Measurements from ENCODE around the gene ZNG1B. TPM values are rescaled to one million over a fixed set of nuclear protein-coding genes. Genes with fewer than 3 reads are reported as not detected.
"Not testable (repeated sequence)": the region's sequence is repeated elsewhere in the genome, so short reads cannot be mapped to it uniquely, and the experiment has no call there.

The ZNG1B gene
- total RNA-seq, 1 donor from 2014 or later = 25.6 TPM

GRCh38 chr2:113503094-113504042 is 65.9 kb downstream of the ZNG1B start:
- DNase-seq (ENCODE audit: extremely low read depth, low read depth, low spot score) = not testable (repeated sequence)

- not testable (repeated sequence) for DNase-seq (ENCODE audit: extremely low read depth, low read depth, low spot score)
Observed at GRCh38 chr2:113504081-113504480, 66.6 kb downstream of the ZNG1B start.

GRCh38 chr2:113507394-113508140 is 70.1 kb downstream of the ZNG1B start:
- DNase-seq (ENCODE audit: extremely low read depth, low read depth, low spot score) = not testable (repeated sequence)

- DNase-seq (ENCODE audit: extremely low read depth, low read depth, low spot score) = not testable (repeated sequence)
Observed at GRCh38 chr2:113508187-113508586, 70.7 kb downstream of the ZNG1B start.

GRCh38 chr2:113510913-113511312 is 73.4 kb downstream of the ZNG1B start:
- not testable (repeated sequence) for DNase-seq (ENCODE audit: extremely low read depth, low read depth, low spot score)

- not testable (repeated sequence) for DNase-seq (ENCODE audit: extremely low read depth, low read depth, low spot score)
Observed at GRCh38 chr2:113511859-113512258, 74.4 kb downstream of the ZNG1B start.

- not testable (repeated sequence) for DNase-seq (ENCODE audit: extremely low read depth, low read depth, low spot score)
Observed at GRCh38 chr2:113515457-113515856, 78.0 kb downstream of the ZNG1B start.

- DNase-seq (ENCODE audit: extremely low read depth, low read depth, low spot score) = not testable (repeated sequence)
Observed at GRCh38 chr2:113515995-113516394, 78.5 kb downstream of the ZNG1B start.

- not testable (repeated sequence) for DNase-seq (ENCODE audit: extremely low read depth, low read depth, low spot score)
Observed at GRCh38 chr2:113517025-113517424, 79.5 kb downstream of the ZNG1B start.

- not testable (repeated sequence) for DNase-seq (ENCODE audit: extremely low read depth, low read depth, low spot score)
Observed at GRCh38 chr2:113520837-113521236, 83.3 kb downstream of the ZNG1B start.

GRCh38 chr2:113521492-113521891 is 84.0 kb downstream of the ZNG1B start:
- not testable (repeated sequence) for DNase-seq (ENCODE audit: extremely low read depth, low read depth, low spot score)

- DNase-seq (ENCODE audit: extremely low read depth, low read depth, low spot score) = not testable (repeated sequence)
Observed at GRCh38 chr2:113524986-113525385, 87.5 kb downstream of the ZNG1B start.

- not testable (repeated sequence) for DNase-seq (ENCODE audit: extremely low read depth, low read depth, low spot score)
Observed at GRCh38 chr2:113527350-113528045, 90.0 kb downstream of the ZNG1B start.

- not testable (repeated sequence) for DNase-seq (ENCODE audit: extremely low read depth, low read depth, low spot score)
Observed at GRCh38 chr2:113528126-113528525, 90.6 kb downstream of the ZNG1B start.

- DNase-seq (ENCODE audit: extremely low read depth, low read depth, low spot score) = not testable (repeated sequence)
Observed at GRCh38 chr2:113528904-113529303, 91.4 kb downstream of the ZNG1B start.

- not testable (repeated sequence) for DNase-seq (ENCODE audit: extremely low read depth, low read depth, low spot score)
Observed at GRCh38 chr2:113532991-113533390, 95.5 kb downstream of the ZNG1B start.

GRCh38 chr2:113536573-113536972 is 99.1 kb downstream of the ZNG1B start:
- not testable (repeated sequence) for DNase-seq (ENCODE audit: extremely low read depth, low read depth, low spot score)

GRCh38 chr2:113540834-113541203 is 103.3 kb downstream of the ZNG1B start:
- not testable (repeated sequence) for DNase-seq (ENCODE audit: extremely low read depth, low read depth, low spot score)

- not testable (repeated sequence) for DNase-seq (ENCODE audit: extremely low read depth, low read depth, low spot score)
Observed at GRCh38 chr2:113541204-113541975, 103.9 kb downstream of the ZNG1B start.

- DNase-seq (ENCODE audit: extremely low read depth, low read depth, low spot score) = not testable (repeated sequence)
Observed at GRCh38 chr2:113541976-113542485, 104.5 kb downstream of the ZNG1B start.
